NCI-H460 (cell line): Measurements from ENCODE around the gene ADCY9. TPM values are rescaled to one million over a fixed set of nuclear protein-coding genes. Genes with fewer than 3 reads are reported as not detected.
A peak's percentile ranks its signal among the peaks of the same experiment; 100 is the strongest.
"Not testable (repeated sequence)": the region's sequence is repeated elsewhere in the genome, so short reads cannot be mapped to it uniquely, and the experiment has no call there.

ENCODE experiments used
- DNase-seq: peaks from one replicate; pipeline ENCODE4 v3.0.0-alpha.2; 2016; ENCODE audit warnings: low read depth; ENCODE audit errors: extremely low read depth
- polyA plus RNA-seq: library from polyadenylated mRNA; depleted of rRNA; stranded (reverse); fragments of >200 nt; gene quantifications from 2 replicates; pipeline ENCODE4 v1.2.3, GENCODE V29; 2014; cell fraction: nucleus; rRNA removed
- total RNA-seq: library from RNA; depleted of rRNA; stranded (reverse); fragments of >200 nt; shearing (Covaris generic); gene quantifications from 2 replicates; pipeline ENCODE4 v1.2.3, GENCODE V29; 2014; rRNA removed

ADCY9 gene
- total RNA-seq = 8.5 and 8.8 TPM in 2 replicates
- 5.8 and 6.3 TPM in 2 replicates for polyA plus RNA-seq

DNA sequence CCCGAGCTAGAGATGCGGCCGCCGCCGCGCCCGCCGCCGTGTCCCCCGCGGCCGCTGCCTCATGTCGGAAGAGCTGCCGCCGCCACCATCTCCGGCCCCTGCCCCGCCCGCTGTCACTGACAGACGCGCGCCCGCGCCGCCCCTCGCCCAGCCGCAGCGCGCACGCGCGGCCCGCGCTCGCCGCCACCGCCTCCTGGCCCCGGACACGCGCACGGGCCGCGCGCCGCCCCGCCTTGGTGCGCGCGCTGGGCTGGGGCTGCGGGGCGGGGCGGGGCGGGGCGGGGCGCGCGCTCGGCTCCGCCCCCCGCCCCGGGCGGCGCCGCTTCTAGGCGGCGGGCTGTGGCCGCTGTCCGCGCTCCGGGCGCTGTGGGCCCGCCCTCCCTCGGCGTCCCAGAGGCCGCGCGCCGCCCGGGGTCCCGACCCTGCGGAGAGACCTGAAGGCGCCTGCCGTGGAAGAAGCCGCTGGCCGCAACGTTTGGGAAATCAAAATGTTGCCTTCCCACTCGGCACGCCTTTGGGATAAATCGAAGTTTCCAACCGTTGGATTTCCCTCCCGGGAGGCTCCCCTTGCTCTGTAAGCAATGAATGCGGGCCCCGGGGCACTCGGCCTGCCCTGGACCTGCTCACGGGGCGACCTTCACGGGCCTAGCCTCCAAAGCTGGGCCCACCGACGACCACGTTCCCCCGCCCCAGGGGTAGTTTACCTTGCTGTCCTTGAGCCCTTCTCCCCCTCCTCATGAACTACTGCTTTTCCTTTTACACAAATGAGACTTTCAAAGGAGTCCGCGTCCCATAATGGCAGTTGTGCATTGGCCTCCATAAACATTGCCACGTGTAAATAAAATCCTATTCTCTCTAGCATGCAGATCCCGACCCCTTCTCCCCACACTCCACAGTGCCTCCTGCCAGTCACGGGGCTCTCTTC lies at the start of gene ADCY9:
TSS of gene ADCY9 (minus strand) at position 118 of the 925 bp plus-strand sequence. CDS start 1,000 bp downstream, outside the sequence.
- DNase-seq = peak; percentile 72

DNA sequence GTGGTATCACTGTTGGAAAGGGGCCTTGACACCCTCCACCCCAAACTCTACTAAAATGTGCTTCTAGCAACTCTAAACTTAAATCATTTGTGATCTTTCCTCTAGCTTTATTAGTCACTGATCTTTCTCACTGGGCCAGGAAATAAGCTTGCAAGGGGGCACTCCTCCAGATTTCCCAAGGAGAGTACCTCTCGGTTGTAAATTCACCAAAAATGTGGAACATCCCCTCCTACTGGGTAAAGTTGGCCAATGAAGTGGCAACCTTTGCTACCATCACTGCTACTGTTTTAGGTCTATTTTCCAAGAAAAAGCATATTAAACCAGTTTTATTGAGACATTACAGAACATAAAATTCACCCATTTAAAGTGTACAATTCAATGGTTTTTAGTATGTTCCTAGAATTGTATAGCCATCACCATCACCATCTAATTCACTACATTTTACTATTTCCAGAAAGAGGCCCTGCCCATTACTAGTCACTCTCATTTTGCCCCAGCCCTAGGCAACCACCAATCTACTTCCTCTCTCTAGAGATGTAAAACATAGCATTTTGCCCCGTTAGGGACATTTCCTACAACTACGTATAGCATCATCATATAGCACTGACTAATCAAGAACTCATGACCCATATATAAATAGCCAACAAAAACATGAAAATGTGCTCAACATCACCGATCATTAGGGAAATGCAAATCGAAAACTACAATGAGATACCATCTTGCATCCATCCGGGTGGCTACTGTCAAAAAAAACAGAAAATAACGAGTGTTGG lies 44.6 kb upstream of the ADCY9 start:
- DNase-seq = no peak

DNA sequence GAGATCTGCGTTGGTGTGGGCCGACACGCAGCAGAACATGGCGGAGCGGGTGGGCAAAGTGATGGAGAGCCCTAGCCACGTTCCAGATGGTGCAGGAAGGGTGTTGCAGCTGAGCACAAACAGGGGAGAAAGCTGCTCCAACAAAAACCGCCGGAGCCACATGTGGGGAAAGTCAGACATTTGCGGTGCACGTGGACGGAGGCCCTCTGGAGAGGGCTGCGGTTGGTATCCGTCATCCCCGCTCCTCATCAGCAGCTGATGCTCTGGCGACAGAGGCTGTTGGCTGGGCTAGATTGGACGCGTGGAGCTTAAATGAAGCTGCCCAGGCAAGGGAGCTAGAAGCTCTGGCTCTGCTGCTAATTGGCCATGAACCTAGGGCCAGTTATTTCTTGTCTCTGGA lies 43.5 kb upstream of the ADCY9 start:
- DNase-seq = no peak

DNA sequence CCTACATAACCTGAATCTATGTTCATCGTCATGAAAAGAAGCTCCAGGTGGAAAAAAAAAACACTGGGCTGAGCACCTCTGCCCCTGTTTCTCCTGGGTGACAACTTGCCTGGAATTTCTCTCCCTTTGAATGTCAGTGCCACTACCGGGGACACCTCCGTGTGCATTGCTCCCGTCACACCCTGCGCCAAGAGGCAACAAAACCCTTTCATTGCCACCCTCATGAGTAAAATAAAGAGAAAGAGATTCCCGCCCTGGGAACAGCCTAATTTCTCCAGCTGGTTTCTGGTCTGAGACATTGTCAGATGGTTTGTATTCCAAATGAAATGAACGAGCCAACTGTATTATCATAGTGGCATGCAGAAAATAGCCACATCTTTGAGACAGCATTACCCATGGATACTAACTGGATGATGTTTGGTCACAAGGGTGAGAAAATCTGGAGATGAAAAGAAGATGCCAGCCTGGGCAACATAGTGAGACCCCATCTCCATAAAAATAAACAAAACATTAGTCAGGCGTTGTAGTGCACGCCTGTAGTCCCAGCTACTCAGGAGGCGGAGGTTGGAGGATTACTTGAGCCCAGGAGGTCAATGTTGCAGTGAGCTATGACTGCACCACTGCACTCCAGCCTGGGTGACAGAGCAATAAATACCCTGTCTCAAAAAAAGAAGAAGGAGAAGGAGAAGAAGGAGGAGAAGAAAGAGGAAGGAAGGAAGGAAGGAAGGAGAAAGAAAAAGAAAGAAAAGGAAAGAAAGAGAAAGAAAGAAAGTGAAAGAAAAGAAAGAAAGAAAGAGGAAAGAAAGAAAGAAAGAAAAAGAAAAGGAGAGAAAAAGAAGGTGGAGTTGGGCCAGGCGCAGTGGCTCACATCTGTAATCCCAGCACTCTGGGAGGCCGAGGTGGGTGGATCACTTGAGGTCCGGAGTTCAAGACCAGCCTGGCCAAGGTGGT lies 42.2 kb upstream of the ADCY9 start:
- DNase-seq = no peak

DNA sequence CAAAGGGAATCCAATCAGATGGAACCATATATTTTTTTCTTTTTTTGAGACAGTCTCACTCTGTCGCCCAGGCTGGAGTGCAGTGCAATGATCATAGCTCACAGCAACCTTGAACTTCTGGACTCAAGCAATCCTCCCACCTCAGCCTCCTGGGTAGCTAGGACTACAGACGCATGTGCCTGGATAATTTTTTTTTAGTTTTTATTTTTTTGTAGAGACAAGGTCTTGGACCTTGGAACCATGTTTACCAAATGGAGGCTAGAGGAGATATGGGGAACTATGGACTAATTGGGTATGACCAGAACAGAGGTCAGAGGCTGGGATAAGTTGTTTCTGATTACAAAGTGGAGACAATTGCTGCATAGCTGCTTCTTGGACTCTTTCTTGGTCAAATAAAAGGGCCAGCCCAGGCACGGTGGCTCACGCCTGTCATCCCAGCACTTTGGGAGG lies 41.2 kb upstream of the ADCY9 start:
- no peak for DNase-seq

DNA sequence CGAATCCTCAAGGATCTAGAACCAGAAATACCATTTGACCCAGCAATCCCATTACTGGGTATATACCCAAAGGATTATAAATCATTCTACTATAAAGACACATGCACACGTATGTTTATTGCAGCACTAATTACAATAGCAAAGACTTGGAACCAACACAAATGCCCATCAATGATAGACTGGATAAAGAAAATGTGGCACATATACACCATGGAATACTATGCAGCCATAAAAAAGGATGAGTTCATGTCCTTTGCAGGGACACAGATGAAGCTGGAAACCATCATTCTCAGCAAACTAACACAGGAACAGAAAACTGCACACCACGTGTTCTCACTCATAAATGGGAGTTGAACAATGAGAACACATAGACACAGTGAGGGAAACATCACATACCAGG lies 40.3 kb upstream of the ADCY9 start:
- DNase-seq = not testable (repeated sequence)

DNA sequence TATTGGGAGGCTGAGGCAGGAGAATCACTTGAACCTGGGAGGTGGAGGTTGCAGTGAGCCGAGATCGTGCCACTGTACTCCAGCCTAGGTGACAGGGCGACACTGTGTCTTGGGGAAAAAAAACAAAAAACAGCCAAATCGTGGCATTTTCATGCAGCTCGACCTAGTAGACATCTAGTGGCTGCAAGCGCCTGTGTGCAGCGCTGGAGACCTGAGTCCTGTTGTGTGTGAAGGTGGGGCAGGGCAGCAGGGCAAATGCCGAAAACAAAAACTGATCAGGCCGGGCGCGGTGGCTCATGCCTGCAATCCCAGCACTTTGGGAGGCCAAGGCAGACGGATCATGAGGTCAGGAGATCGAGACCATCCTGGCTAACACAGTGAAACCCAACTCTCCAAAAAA lies 37.1 kb upstream of the ADCY9 start:
- not testable (repeated sequence) for DNase-seq

DNA sequence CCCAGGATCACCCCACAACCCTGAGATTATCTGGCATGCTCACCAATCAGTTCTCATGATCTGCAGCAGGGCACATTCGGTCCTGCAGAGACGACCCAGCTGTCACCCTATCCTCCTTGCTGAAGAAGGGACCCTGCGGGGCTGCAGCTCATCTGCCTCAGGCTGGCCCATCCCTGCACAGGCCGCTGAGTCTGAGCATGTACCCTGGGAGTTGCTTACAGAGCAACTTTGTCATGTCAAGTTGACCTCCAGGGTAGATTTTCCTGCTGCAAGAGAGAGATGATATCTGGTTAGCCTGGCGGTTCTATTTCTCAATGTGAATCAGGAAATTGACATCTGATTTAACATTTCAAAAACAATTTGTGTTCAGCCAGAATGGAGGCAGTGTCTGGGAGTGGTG lies 36.0 kb upstream of the ADCY9 start:
- no peak for DNase-seq

DNA sequence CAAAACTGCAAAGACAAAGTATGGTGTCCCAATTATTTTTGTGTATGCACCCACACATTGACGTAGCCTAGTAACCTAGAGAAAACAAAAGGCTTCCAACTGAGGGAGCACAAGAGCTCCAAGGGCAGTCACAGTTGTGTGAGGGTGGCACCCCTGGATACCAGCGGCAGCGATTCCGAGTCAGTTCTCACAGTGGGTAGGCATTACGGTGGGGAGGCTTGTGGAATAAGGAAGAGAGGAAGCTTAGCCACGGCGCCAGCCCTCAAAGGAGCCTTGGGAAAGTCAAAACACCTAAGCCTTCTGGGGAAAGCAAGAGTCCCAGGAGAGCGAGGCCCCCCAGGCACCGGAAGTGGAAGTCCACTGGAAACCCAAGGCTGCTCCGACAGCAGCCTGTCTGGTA lies 31.0 kb upstream of the ADCY9 start:
- DNase-seq = no peak

DNA sequence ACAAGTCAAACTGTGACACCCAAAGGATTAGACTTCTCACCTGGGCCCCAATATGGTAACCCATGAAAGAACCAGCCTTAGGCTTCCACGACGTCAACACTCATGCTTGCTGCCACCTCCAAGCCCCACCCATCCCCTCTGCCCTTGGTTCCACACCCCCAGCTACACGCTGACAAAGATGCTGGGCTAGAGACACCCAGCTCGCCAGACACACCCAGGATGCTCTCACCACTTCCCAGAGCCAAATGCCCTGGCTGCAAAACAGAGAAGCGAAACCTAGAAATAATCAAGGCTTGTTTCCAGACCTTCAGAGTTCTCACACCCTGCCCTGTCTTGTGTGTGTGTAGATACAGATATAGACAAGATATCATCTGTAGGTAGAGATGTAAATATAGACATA lies 26.0 kb upstream of the ADCY9 start:
- no peak for DNase-seq

DNA sequence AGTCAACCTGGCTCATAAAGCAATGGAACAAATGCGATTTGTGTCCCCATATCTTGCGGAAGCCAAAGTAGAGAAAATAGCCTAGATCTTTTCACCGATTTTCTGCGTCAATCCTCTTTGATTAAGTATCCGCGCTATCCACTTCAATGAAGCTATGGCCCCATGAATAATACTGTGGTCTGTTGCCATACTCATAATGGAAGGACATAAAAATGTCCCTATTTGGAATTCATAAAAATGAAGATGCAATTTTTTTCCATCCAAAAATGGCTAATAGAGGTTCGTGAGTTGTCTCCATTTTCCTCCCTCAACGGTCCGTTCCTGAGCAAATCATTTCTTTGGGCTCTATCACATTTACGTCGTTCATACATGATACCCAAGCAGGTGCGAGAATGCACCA lies 25.4 kb upstream of the ADCY9 start:
- no peak for DNase-seq

DNA sequence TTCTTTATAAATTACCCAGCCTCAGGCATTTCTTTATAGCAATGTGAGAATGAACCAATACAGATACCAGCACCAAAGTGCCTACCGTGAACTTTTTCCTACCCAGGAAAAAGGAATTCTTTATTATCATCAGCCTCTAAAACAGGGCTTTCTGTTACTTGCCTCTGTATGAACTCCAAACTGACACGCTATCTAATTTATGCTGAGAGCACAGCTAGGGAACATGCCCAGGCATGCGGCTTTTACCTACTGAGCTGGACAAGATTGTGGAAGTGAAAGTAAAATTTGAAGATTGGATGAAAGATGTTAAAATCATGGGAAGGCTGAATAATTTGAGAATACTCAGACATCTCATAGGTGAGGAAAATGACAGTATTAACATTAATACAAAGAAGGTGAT lies 24.4 kb upstream of the ADCY9 start:
- no peak for DNase-seq

DNA sequence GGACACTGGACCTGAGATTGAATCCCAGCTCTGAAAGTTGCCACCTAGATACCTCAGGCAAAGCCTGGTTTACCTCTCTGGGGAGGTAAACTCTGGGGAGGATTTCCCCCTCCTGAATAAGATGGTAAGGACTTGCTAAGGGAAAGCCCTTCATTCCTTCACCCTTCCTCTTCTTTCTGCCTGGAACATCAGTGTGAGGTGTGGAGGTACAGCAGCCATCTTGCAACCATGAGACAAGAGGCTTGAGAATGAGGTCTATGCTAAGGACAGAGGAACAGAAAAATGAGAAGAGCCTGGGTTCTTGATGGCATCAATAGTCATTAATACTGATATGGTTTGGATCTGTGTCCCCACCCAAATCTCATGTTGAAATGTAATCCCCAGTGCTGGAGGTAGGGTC lies 23.7 kb upstream of the ADCY9 start:
- DNase-seq = no peak

DNA sequence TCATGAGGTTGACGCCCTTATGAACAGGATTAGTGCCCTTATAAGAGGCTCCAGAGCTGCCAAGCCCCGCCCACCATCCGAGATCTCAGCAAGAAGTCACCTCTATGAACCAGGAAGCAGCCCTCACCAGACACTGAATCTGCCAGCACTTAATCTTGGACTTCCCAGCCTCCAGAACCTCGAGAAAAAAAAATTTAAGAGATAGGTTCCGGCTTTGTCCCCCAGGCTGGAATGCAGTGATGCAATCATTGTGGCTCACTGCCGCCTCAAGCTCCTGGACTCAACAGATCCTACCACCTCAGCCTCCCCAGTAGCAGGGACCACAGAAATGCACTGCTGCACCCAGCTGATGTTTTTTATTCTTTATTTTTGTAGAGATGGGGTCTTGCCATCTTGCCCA lies 22.5 kb upstream of the ADCY9 start:
- DNase-seq = no peak

DNA sequence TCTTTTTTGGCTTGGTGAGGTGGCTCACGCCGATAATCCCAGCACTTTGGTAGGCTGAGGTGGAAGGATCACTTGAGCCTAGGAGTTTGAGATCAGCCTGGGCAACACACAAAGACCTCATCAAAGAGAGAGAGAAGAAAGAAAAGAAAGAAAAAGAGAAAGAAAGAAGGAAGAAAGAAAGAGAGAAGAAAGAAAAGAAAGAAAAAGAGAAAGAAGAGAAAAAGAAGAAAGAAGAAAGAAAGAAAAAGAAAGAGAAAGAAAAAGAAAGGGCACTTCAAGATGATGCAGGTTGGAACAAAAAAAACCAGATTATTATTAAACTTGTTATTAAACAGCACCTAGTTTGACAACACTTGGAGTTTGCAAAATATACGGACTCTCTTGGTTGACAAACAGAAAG lies 21.2 kb upstream of the ADCY9 start:
- no peak for DNase-seq

DNA sequence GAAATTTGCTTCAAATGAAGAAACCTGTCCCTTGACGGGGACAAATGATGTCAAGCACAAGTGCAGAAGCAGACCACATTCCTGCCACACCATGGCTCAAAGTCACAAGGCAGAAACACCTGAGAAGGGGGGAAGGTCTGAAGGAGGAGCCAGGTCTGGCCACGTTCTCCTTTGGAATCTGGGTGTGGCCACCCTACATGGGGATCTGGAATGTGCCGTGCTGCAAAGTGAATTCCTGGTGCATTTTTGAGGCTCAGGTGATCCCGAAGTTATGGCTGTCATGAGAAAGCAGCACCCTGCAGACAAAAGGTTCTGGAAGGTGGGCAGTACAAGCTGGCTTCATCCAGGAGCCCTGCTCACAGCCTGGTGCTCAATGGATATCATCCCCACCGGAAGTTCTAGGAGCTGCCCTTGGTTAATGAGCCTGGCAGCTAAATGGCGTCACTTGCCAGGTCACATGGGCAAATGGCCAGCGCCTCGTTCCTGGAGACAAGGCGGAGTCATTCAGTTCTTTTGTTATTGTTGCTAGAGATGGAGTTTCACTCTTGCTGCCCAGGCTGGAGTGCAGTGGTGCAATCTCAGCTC lies 20.1 kb upstream of the ADCY9 start:
- DNase-seq = no peak

DNA sequence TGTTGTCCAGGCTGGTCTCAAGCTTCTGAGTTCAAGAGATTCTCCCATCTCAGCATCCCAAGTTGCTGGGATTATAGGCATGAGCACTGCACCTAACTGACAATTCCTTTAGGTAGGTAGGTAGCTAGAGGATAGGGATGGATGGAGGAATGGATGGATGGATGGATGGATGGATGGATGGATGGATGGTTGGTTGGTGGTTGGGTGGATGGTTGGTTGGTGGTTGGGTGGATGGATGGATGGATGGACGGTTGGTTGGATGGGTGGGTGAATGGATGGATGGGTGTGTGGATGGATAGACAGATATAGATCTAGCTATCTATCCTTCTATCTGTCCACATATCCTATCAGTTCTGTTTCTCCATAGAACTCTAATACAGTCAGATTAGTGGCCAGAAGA lies 19.3 kb upstream of the ADCY9 start:
- DNase-seq = no peak

DNA sequence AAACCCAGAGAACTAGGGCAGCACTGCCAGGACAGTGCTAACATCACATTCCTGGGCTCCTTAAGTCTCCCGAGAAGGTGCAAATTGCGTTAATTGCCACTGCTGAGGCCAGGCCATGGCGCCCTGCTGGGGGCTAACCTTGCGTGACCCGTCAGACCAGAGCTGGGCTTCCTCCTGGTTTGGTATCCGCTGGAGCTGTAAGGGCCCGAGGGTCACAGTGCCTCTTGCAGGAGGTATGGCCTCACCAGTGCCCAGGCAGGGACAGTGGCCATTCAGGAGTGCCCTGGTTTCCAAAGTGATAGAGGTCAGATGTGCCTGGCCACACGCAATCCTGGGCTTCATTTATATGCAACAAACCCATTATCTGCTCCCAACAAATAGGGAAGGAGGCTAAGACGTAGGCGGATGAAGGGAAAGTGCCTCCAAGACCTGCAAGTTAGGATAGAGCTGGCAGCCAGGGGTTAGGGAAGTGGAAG lies 17.7 kb upstream of the ADCY9 start:
- DNase-seq = no peak

DNA sequence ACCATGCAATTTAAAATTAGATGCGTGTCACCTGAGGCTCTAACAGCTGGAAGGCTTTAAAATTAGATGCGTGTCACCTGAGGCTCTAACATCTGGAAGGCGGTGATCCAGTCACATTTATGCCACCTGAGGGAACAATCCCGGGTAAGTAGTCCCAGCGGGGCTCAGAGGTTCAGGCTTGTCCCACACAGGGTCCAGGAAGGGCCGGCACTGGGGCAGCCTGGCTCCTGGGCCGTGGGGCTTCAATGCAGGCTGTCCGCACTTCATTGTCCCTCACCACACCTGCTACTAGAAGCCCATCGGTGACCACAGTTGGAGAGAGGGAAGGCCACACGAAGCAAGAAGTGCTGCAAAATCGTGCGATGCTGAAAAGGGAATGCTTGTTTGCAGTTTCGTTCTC lies 15.4 kb upstream of the ADCY9 start:
- no peak for DNase-seq
